GM18858 (cell line): Measurements from ENCODE around the gene ORAI3.
A peak's percentile ranks its signal among the peaks of the same experiment; 100 is the strongest.

Experiments
- ATAC-seq: cut with Tn5 transposase; IDR thresholded peaks from one replicate; pipeline ENCODE4 v1.9.1; 2021; ENCODE audit not compliant: unreplicated experiment

Gene ORAI3

GRCh38 chr16:30946671-30947540, 2.0 kb upstream of the ORAI3 start:
- ATAC-seq, result no peak

DNA sequence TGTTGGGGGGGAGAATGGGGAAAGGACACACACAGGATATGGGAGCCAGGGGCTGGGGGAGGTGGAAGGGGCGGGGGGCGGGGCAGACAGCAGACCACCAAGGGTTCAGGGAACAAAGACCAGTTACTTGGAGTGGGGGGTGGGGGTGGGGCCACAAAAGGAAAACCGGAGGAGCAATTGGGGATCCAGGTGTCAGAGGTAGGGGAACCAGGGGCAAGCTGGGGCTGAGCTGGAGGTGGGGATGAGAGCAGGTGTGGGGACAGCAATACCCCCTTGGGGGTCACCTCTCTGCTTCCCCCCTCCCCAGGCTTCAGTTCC, 1.4 kb upstream of the ORAI3 start:
- ATAC-seq, result no peak

- ATAC-seq, result no peak
Measured at GRCh38 chr16:30947859-30948666, 805 bp upstream of the ORAI3 start.

- ATAC-seq, result peak; percentile 37
Measured at GRCh38 chr16:30949650-30950515, 1.0 kb downstream of the ORAI3 start.

GRCh38 chr16:30950516-30951065, 1.7 kb downstream of the ORAI3 start:
- ATAC-seq, result no peak

- no peak for ATAC-seq
Measured at GRCh38 chr16:30951193-30951592, 2.3 kb downstream of the ORAI3 start.

DNA sequence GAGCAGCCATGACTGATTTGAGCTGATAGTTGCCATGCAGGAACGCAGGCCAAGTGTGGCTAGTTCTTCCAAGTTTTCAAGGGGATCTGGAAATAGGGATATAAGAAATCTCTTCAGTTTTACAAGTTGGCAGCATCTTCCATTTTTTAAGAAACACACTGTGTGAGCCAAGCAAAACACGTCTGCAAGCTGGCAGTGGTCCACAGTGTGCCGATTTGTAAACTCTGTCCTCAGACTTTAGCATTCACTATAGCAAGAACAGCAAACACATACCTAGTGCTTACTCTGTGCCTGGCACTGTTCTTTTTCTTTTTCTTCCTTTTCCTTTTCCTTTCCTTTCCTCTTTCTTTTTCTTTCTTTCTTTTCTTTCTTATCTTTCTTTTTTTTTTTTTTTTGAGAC, 2.9 kb downstream of the ORAI3 start:
- no peak for ATAC-seq

DNA sequence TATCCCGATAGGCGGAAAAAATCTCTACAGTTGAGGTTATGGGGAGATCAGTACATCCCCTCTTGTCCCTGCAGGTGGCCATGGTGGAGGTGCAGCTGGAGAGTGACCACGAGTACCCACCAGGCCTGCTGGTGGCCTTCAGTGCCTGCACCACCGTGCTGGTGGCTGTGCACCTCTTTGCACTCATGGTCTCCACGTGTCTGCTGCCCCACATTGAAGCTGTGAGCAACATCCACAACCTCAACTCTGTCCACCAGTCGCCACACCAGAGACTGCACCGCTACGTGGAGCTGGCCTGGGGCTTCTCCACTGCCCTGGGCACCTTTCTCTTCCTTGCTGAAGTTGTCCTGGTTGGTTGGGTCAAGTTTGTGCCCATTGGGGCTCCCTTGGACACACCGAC, 4.2 kb downstream of the ORAI3 start:
- no peak for ATAC-seq

GRCh38 chr16:30953511-30954124, 4.8 kb downstream of the ORAI3 start:
- ATAC-seq, result no peak

GRCh38 chr16:30954993-30955392, 6.1 kb downstream of the ORAI3 start:
- no peak for ATAC-seq

DNA sequence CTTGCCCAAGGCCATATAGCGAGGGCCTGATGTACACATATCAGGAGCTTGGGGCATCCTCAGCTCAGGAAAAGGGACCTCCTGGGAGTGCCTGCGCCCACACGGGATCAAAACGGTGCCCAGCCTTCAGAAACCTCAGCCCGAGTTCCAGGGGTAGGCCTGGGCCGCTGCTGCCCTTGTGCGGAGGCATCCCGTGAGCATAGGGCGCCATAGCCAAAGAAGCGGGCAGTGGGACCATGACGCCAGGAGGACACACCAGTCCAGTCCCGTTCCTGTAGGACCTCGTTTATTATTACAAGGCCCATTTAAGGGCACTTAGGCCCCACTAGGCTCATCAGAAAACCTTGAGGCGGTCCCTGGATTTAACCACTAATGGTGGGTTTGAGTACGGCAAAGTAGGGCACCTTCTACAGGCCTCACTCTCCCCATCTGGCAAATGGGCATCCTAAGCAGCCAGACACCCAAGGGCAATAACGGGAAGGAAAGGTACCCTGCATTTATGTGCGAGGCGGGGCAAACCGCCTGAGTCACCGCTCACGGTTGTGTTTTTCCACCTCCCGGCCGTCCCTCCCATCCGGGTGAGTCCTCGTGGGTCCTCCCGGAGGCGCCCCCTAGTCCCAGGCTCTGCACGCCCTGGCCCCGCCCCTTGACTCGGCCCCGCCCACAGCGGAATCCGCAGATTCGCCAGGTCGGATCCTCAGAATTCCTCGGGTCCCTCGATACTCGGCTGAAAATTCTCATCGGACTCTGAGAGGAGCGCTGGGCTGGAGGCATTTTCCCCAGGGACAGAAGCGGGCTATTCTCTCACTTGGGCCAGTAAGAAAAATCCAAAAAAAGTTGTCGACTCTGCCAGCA, 8.0 kb downstream of the ORAI3 start:
- no peak for ATAC-seq

DNA sequence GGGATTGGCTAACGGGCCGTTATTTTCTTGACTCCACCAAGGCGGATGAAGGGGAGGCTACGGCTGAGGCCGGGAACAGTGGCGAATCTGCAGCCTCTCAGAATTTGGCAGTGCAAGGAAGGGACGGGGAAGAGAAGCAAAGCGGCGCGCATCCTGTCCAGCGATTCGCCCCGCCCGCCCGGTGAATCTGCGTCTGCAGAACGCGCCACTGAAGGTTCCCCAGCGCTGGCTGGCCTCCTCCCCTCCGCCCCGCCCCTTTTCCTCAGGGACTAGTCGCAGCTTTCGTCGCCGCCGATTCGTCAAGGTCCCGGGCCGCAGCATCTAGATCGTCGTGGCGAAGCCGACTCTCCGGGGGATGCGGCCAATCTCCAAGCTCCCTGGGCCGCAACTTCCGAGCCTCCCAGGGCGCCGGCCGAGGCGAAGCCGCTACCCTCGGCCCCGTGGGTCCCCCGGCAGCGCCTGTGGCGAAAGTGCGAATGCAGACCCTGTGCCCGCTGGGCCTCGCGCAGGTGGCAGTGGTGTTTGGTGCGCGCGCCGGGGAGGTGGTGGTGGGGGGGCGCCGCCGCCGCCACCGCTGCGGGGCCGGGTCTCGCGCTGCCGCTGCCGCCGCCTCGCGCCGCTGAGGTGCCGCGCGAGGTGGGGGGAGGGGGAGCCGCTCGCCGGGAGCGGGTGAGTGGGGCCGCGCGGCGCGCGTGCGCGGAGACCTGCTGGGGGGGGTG, 8.7 kb downstream of the ORAI3 start, which contains the start of gene SETD1A:
SETD1A (plus strand) TSS at position 299 of the 719 bp plus-strand sequence. CDS start 978 bp downstream, outside the sequence.
- ATAC-seq, result peak; percentile 47

DNA sequence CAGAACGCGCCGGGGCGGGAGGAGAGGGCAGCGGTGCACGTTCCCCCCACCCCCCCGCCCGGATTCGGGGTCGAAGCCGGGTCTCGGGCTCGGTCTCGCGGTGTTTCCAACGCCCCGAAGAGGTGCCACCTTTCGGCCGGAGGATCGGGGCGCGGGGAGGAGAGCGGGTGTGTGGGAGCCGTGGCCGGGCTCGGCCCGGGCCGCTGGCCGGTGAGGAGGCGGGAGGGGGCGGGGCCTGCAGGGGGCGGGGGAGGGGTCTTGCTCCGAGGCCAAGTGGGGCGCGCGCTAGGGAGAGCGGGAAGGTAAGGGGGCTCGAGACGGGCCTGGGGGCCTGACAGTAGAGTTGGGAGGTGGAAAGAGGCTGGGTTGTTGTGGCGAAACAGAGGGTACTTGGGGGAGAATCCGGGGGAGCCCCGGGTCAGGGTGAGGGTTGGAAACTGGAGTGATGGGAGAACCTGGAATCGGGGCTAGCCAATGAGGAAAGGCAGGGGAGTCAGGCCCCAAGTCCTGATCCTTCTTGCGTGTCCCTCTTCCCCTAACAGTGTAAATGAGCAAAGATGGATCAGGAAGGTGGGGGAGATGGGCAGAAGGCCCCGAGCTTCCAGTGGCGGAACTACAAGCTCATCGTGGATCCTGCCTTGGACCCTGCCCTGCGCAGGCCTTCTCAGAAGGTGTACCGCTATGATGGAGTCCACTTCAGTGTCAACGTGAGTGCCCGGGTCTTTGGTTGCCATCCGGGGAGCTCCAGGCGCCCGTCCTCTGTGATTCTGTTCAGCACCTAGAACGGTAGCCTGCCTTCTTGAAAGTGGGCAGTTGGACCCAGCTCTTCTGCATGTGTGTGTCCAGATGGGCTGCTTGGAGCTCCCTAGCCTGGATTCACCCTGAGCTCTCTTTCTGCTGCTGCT, 9.6 kb downstream of the ORAI3 start:
- ATAC-seq, result peak; percentile 1

DNA sequence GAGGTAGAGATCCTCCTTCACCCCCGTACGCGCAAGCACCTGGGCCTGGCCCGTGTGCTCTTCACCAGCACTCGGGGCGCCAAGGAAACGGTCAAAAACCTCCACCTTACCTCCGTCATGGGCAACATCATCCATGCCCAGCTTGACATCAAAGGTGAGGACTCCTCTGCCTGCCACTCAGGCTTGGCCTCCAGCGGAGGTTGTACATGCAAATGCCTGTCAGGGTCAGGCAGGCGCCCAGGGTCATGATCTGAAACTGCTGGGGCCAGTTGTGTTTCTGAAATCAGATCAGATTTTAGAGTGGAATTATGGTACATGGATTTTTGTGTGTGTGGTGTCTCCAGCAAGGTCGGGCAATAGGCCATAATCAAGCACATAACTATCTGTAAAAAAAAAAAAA, 12.5 kb downstream of the ORAI3 start:
- ATAC-seq, result no peak

DNA sequence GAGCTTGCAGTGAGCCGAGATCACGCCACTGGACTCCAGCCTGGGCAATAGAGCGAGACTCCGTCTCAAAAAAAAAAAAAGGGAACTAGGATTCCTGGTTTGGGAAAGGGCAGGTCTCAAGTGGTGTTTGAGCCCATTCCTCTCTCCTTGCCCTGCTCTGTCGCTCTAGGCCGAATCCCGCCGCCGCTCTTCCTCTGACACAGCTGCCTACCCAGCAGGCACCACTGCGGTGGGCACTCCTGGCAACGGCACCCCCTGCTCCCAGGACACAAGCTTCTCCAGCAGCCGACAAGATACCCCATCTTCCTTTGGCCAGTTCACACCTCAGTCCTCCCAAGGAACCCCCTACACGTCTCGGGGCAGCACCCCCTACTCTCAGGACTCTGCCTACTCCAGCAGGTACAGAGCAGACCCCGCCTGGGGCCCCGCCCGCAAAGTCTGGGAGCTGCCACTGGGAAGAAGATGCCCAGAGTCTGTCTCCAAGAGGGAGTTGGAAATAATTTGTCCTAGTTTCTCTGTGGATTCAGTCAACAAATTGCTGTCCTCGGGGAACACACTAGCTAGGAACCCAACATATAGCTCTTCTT, 15.2 kb downstream of the ORAI3 start:
- no peak for ATAC-seq

DNA sequence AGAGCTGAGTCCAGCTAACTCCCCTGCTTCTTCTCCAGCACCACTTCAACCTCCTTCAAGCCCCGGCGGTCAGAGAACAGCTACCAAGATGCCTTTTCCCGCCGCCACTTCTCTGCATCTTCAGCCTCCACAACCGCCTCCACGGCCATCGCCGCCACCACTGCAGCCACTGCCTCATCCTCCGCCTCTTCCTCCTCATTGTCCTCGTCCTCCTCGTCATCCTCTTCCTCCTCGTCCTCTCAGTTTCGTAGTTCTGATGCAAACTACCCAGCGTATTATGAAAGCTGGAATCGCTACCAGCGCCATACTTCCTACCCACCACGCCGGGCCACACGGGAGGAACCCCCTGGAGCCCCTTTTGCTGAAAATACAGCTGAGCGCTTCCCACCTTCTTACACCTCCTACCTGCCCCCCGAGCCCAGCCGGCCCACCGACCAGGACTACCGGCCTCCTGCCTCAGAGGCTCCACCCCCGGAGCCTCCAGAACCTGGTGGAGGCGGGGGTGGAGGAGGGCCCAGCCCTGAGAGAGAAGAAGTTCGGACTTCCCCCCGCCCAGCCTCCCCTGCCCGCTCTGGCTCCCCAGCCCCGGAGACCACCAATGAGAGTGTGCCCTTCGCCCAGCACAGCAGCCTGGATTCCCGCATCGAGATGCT, 15.8 kb downstream of the ORAI3 start:
- ATAC-seq, result no peak

DNA sequence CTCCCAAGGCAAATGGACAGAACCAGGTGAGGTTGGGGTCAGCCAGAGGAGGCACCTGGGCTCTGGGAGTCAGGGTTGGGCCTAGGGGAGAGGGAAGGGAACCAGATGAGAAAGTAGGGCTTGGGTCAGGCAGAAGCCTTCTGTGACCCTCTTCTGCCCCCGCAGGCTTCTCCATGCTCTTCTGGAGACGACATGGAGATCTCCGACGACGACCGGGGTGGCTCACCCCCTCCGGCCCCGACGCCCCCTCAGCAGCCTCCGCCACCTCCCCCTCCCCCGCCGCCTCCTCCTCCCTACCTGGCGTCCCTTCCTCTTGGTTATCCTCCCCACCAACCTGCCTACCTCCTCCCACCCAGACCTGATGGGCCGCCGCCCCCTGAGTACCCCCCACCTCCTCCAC, 16.6 kb downstream of the ORAI3 start:
- ATAC-seq, result no peak
